BLaER1 (cell line): ENCODE results near the gene ADAMTS7.
A peak's percentile ranks its signal among the peaks of the same experiment; 100 is the strongest.

Experiments
- H3K27ac ChIP-seq: shearing (Covaris generic); formaldehyde crosslinking; 2 replicates; pipeline ENCODE4 v1.8.1; 2022
- H3K27me3 ChIP-seq: shearing (Covaris generic); formaldehyde crosslinking; 2 replicates; pipeline ENCODE4 v1.8.1; 2022
- H3K36me3 ChIP-seq: shearing (Covaris generic); formaldehyde crosslinking; 2 replicates; pipeline ENCODE4 v1.8.1; 2022
- H3K4me1 ChIP-seq: shearing (Covaris generic); formaldehyde crosslinking; 2 replicates; pipeline ENCODE4 v1.8.1; 2022
- H3K4me2 ChIP-seq: shearing (Covaris generic); formaldehyde crosslinking; 2 replicates; pipeline ENCODE4 v1.8.1; 2022
- H3K4me3 ChIP-seq: shearing (Covaris generic); formaldehyde crosslinking; 2 replicates; pipeline ENCODE4 v1.8.1; 2022
- H3K9ac ChIP-seq: shearing (Covaris generic); formaldehyde crosslinking; 2 replicates; pipeline ENCODE4 v1.8.1; 2022
- H3K9me3 ChIP-seq: shearing (Covaris generic); formaldehyde crosslinking; 2 replicates; pipeline ENCODE4 v1.8.1; 2022
- H4K20me1 ChIP-seq: shearing (Covaris generic); formaldehyde crosslinking; 2 replicates; pipeline ENCODE4 v1.8.1; 2022
- Cebpa-rat ChIP-seq: shearing (Covaris generic); IDR thresholded peaks from 2 replicates; pipeline ENCODE4 v1.8.1; 2022

Gene ADAMTS7

DNA sequence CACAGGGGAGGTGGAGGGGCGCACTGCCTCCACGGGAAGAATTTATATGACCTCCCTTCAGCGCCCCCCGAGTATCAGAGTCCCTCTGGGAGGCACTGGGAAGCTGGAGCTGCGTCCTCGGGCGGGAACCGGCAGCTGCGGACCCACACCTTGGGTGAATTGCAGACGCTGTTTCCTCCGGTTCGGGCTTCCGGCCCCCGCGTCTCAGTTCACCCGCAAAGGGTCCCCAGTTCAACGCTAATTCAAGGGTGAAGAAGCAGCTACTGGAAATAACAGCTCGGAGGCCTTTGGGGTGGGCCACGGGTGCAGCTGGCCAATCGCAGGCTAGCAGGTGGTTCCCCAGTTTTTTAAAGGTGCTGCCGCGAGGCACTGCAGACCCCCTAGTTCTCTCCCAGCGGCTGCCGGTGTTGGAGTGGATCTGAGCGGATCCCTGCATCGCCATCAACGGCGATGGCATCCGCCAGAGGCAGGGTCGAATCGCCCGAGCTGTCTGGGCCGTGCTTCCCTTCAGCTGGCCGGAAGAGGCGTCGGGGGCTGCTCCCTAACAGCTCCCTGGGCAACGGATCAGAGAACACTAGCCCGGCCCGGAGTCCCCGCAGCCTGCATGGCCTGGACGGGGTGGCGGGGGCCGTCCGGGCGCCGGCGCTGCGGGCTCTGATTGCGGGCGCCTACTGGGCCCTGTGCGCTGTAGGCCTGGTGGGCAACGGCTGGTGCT, 19.4 kb upstream of the ADAMTS7 start:
- no peak overlapping the region for H3K9ac ChIP-seq

DNA sequence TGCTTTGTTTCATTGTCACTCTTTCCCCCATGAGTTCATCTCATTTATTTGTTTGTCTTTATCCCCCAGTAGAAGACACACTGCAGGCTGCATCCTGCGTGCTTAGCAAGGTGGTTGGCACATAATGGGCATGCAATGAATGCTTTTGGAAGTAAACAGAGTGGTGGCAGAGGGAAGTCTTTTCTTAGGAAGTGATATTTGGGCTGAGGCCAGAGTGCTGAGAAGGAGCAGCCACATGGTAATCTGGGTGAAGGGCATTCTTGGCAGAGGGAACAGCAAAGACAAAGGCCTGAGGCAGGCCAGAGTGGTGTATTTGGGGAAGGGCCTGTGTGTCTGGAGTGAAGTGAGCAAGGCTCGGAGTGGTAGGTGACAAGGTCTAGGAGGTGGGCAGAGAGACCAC, 17.7 kb upstream of the ADAMTS7 start:
- Histone ChIP-seq H3K4me2 (no peak overlapping the region), H3K9ac (no peak overlapping the region), H3K9me3 (no peaks in the 10 kb centered on the region), H3K27me3 (no peaks in the 10 kb centered on the region), H4K20me1 (no peaks in the 10 kb centered on the region), H3K4me3 (no peak overlapping the region), H3K36me3 (no peaks in the 10 kb centered on the region), H3K27ac (no peak overlapping the region), H3K4me1 (peaks cover 42% of the 10 kb centered on the region)
- no peak for TF ChIP-seq Cebpa-rat

More for the DNA sequence above, 19.4 kb upstream of the ADAMTS7 start:
- Histone ChIP-seq H3K27me3 (no peaks in the 10 kb centered on the region), H3K27ac (0 out of 2 replicates have a peak overlapping the region, but pooled peaks have one; percentile 13), H3K9me3 (no peaks in the 10 kb centered on the region), H4K20me1 (no peaks in the 10 kb centered on the region), H3K4me2 (peak overlapping the region; percentile 67), H3K4me3 (0 out of 2 replicates have a peak overlapping the region, but pooled peaks have one; percentile 11), H3K36me3 (no peaks in the 10 kb centered on the region), H3K4me1 (peaks cover 32% of the 10 kb centered on the region)
- no peak for TF ChIP-seq Cebpa-rat

DNA sequence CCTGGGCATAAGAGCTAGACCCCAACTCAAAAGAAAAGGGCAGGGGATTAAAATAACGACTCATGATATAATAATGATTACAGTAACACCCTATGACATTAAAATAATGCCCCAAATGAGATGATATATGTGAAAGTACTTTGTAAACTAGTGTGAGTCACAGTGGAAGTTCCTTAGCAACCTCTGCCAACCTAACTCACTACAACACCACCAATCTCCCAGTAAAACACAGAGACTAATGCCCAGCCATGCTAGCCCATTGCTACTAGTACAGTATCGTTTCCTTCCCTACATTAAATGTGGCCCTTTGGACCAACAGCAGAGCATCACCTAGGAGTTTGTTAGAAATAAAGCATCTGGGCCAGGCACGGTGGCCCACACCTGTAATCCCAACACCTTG, 11.2 kb upstream of the ADAMTS7 start:
- TF ChIP-seq Cebpa-rat, result no peak
- H3K9ac ChIP-seq, result no peak overlapping the region
- no peak overlapping the region for H3K4me3 ChIP-seq
- peaks cover 21% of the 10 kb centered on the region for H3K4me1 ChIP-seq
- H3K9me3 ChIP-seq, result no peaks in the 10 kb centered on the region
- H3K27me3 ChIP-seq, result no peaks in the 10 kb centered on the region
- H4K20me1 ChIP-seq, result no peaks in the 10 kb centered on the region
- no peak overlapping the region for H3K4me2 ChIP-seq
- H3K27ac ChIP-seq, result no peak overlapping the region
- no peaks in the 10 kb centered on the region for H3K36me3 ChIP-seq

DNA sequence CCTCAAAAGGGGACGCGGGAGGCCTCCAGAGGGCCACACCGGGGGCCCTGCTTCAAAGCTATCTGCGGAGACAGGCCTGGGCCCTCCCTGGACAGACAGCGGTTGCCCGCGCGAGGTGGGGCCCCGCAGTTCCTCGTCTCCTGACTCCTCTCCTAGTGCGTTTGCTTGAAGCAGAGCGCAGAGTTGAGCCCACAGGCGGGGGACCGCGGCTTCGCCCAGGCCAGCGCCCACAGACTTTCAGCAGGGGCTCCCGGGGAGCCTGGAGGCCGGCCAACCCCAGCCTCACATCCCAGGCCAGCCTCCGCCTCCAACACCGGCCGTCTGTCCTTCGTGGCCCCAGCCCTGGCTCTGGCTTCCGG, 540 bp upstream of the ADAMTS7 start:
- no peaks in the 10 kb centered on the region for H3K27me3 ChIP-seq
- peaks cover 32% of the 10 kb centered on the region for H3K4me1 ChIP-seq
- TF ChIP-seq Cebpa-rat, result no peak
- H3K9me3 ChIP-seq, result no peaks in the 10 kb centered on the region
- peak overlapping the region; percentile 90 for H3K27ac ChIP-seq
- H3K9ac ChIP-seq, result peak overlapping the region; percentile 87
- H3K36me3 ChIP-seq, result peaks cover 9% of the 10 kb centered on the region; the same call in 1 of the 2 replicates
- peaks cover 36% of the 10 kb centered on the region for H4K20me1 ChIP-seq
- H3K4me2 ChIP-seq, result peak overlapping the region; percentile 94
- H3K4me3 ChIP-seq, result peak overlapping the region; percentile 91

DNA sequence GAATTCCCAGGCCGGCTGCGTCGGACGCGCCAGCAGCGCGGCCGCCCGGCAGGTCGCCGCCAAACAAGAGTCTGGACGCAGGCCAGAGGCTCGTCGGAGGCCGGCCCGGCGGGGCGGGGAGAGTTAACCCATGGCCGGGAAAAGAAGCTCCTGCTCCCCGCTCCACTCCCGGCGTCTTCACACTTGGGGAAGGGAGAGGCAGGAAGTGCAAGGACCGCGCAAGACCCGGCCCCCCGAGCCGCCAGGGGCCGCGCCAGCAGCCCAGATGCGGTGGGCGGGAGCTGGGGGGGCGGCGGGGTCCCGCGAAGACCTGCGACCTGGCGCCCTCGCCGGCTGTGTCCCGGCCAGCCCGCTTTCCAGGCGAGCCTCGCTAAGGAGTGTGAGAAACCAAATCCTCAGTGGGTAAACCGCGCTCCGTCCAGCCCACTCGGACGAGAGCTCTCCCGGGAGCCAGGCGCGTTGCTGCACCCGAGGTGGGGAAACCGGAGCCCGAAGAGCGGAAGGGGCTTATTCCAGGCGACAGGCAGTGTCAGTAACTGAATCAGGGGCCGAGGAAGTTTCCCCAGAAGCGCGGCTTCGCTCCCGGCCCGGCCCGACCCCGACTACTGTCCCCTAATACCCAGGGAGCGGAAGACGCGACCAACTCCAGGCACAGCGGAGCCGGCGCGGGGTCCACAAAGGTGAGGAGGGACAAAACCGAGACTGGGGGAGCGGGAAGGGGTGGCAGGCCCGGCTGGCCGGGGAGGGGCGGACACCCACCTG, 721 bp downstream of the ADAMTS7 start:
- H3K27ac ChIP-seq, result peak overlapping the region; percentile 85
- peak overlapping the region; percentile 94 for H3K4me2 ChIP-seq
- H4K20me1 ChIP-seq, result peaks cover 44% of the 10 kb centered on the region
- peak overlapping the region; percentile 93 for H3K9ac ChIP-seq
- peaks cover 17% of the 10 kb centered on the region for H3K36me3 ChIP-seq
- H3K4me3 ChIP-seq, result peak overlapping the region; percentile 91
- H3K4me1 ChIP-seq, result peaks cover 32% of the 10 kb centered on the region
- H3K27me3 ChIP-seq, result no peaks in the 10 kb centered on the region
- TF ChIP-seq Cebpa-rat, result no peak
- H3K9me3 ChIP-seq, result no peaks in the 10 kb centered on the region

DNA sequence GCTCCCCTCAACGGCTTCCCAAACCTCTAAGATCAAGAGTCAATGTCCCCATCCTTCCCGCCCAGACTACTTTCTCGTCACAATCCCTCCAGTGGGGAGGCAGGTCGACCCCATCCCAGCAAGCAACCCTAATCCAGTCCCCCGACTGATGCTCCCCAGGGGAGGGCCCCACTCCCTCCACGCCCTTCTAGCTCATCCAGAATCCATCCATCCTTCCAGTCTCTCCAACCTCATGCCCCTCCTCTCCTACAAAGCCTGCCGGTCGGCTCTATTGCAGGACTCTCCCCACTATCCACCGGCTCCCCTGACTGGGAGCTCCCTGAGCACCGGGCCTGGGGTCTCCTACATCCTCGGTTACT, 1.3 kb downstream of the ADAMTS7 start:
- Histone ChIP-seq H3K9me3 (no peaks in the 10 kb centered on the region), H3K4me3 (peak overlapping the region; percentile 91), H3K4me1 (peaks cover 32% of the 10 kb centered on the region), H3K27me3 (no peaks in the 10 kb centered on the region), H3K4me2 (peak overlapping the region; percentile 94), H3K36me3 (peaks cover 19% of the 10 kb centered on the region), H3K27ac (peak overlapping the region; percentile 85), H4K20me1 (peaks cover 44% of the 10 kb centered on the region), H3K9ac (peak overlapping the region; percentile 93)
- no peak for TF ChIP-seq Cebpa-rat

DNA sequence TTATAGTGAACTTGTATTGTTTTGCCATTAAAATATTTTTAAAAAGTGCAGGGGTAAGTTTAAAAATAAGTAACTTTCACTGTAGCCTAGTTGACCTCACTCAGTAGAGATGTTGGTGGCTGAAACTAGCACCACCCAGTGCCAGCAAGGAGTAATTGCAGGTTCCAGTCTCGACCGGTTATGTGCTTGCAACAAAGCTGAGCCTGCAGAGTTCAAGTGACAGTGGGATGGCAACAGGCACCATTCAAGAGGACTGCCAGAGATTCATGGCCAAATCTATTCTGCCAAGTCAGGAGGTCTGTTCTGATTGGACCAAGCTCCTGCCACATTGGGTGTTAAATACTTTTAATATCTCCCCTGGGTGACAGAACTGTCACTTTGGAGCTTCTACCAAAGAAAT, 2.7 kb downstream of the ADAMTS7 start:
- H3K9ac ChIP-seq, result no peak overlapping the region

DNA sequence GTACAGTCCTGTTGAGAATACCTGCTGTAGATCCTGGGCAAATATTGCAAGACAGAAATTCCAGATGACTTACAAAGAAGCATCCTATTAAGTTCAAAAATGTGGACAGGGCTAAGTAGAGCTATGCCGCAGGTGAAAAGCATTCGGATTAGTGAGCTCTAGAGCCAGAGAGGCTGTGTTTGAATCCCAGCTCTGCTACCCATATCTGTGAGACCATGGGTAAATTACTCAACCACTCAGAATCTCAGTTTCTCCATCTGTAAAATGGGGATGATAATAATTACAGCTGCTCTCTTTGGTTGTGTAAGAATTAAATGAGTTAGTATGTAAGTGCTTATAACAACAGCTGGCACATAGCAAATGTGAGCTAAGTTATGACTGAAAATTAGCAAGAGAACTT, 3.9 kb downstream of the ADAMTS7 start:
- Histone ChIP-seq H3K9ac (no peak overlapping the region), H3K4me1 (peaks cover 33% of the 10 kb centered on the region), H3K9me3 (no peaks in the 10 kb centered on the region), H3K27ac (no peak overlapping the region), H3K27me3 (no peaks in the 10 kb centered on the region), H4K20me1 (peaks cover 66% of the 10 kb centered on the region), H3K4me2 (no peak overlapping the region), H3K4me3 (no peak overlapping the region), H3K36me3 (peaks cover 43% of the 10 kb centered on the region)
- no peak for TF ChIP-seq Cebpa-rat

More for the DNA sequence above, 2.7 kb downstream of the ADAMTS7 start:
- H3K27me3 ChIP-seq, result no peaks in the 10 kb centered on the region
- H3K27ac ChIP-seq, result no peak overlapping the region
- peaks cover 57% of the 10 kb centered on the region for H4K20me1 ChIP-seq
- no peak overlapping the region for H3K4me3 ChIP-seq
- no peaks in the 10 kb centered on the region for H3K9me3 ChIP-seq
- peak overlapping the region; percentile 94 for H3K4me2 ChIP-seq
- peaks cover 33% of the 10 kb centered on the region for H3K36me3 ChIP-seq
- no peak for TF ChIP-seq Cebpa-rat
- peaks cover 38% of the 10 kb centered on the region for H3K4me1 ChIP-seq

DNA sequence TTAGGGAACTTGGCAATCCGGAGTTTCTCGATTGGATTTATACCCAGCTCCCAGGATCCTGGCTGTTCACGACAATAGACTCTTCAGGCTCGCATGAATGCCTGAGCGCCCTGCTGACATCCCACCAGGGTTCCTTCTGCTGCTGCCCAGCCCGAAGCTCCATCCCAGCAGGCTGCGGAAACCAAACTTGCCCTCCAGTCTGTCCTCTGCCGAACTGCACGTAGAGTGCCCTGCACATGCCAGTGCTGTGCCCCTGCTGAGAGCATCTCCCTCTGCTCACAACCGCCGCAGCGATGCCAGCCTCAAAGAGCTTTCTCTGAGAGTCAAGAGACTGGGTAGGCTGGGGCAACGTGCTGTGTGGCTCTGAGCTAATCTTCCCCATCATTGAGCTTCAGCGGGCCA, 6.9 kb downstream of the ADAMTS7 start:
- Histone ChIP-seq H4K20me1 (peaks cover 79% of the 10 kb centered on the region), H3K27ac (no peak overlapping the region), H3K9me3 (no peaks in the 10 kb centered on the region), H3K27me3 (no peaks in the 10 kb centered on the region), H3K4me1 (peaks cover 15% of the 10 kb centered on the region), H3K36me3 (peaks cover 70% of the 10 kb centered on the region), H3K9ac (no peak overlapping the region), H3K4me2 (no peak overlapping the region), H3K4me3 (no peak overlapping the region)
- TF ChIP-seq Cebpa-rat, result no peak

DNA sequence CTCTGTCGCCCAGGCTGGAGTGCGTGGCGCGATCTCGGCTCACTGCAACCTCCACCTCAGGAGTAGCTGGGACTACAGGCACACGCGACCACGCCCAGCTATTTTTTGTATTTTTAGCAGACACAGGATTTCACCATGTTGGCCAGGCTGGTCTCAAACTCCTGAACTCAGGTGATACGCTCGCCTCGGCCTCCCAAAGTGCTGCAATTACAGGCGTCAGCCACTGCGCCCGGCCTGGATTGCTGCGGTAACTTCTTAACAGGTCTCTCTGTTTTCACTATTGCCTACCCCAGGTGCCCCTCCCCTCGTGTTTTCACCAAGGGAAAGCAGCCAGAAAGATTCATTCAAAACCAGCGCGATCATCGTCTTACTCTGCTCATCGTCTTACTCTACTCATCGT, 10.5 kb downstream of the ADAMTS7 start:
- H3K4me3 ChIP-seq, result no peak overlapping the region
- peaks cover 6% of the 10 kb centered on the region; the same call in 1 of the 2 replicates for H3K4me1 ChIP-seq
- H3K9ac ChIP-seq, result no peak overlapping the region
- H3K27ac ChIP-seq, result no peak overlapping the region
- peaks cover 86% of the 10 kb centered on the region for H3K36me3 ChIP-seq
- H3K9me3 ChIP-seq, result no peaks in the 10 kb centered on the region
- H4K20me1 ChIP-seq, result peaks cover 58% of the 10 kb centered on the region
- H3K4me2 ChIP-seq, result no peak overlapping the region
- H3K27me3 ChIP-seq, result no peaks in the 10 kb centered on the region
- no peak for TF ChIP-seq Cebpa-rat
